Measurements from ENCODE around the gene ZNF564. TPM values are rescaled to one million over a fixed set of nuclear protein-coding genes. Genes with fewer than 3 reads are reported as not detected.
"Not testable (repeated sequence)": the region's sequence is repeated elsewhere in the genome, so short reads cannot be mapped to it uniquely, and the experiment has no call there.

Gene ZNF564
- polyA plus RNA-seq (2013, experiment 1 of 2; ENCODE audit: insufficient read length): 3.3 TPM
- polyA plus RNA-seq (2013, experiment 2 of 2; ENCODE audit: insufficient read length): 3.6 TPM

DNA sequence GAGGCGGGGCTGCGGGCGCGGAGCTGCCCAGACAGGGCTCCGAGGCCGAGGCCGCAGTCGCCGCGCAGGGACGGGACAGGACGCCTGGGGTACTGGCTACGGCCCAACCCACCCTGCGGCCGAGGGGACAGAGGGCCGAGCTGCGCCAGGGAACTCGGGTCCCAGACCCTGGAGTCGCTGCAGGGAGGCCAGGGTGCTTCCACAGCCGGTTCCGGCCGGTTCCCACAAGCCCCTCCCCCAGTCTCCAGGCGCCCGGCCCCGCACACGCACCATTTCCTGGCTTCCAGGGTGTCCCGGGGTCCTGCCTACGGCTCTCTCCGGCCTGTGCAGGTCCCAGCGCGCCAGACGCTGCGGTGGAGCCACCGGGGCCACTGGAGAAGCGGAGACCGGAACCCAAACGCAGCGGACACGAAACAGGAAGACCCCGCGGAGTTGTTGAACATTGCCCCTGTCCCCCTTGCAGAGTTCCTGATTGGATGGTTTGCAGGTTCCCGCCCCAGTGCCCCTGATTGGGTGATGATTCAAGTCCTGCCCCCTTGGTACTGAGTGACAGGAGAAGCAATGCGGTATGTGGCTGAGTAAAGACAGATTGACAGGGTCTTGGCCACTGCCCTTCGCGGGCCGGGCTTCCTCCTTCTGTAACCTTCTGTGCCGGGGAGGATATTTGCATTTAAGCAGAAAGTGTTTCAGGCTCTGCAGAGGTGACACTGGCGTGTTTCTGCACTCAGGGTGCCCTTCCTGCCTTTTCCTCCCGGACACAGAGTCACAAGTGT lies at the start of gene ZNF564:
Gene ZNF564, minus strand, starts transcription at position 423 of the 773 bp plus-strand sequence. Its CDS starts 150 bp downstream, at position 273.
- peak; percentile 99 for DNase-seq

DNA sequence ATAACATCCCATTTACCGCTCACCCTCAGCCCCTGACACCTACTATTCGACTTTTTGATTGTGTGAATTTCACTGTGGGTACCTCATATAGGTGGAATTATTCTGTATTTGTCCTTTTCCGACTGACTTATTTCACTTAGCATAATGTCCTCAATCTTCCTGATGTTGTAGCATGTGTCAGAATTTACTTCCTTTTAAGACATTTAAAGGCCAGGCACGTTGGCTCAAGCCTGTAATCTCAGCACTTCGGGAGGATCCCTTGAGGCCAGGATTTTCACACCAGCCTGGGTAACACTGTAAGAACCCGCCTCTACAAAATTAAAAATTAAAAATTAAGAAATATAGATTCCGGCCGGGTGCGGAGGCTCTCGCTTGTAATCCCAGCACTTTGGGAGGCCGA lies 46.3 kb upstream of the ZNF564 start:
- no peak for DNase-seq

DNA sequence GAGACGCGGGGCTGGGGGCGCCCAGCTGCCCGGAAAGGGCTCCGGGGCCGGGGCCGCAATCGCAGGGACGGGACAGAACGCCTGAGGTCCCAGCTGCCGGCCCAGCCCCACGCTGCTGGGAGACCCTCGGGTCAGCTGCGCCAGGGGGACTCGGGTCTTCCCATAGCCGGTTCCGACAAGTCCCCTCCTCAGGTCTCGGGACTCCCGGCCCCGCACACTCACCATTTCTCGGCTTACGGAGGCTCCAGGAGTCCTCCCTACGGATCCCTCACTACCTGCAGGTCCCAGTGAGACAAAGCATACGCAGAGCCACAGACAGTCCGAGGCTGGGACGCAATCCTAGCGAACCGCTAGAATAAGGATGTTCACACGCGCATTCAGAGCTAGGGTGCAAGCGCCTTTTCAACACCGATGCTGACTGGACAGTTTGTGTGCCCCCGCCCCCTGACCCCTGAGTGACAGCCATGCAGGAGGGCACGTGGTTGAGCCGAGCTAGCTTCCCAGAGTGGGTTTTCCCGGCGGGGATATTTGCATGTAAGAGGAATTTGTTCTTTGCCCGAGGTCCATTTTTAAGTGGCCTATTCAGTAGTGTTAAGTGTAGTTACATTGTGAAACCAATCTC lies 45.8 kb upstream of the ZNF564 start:
- DNase-seq: no peak

DNA sequence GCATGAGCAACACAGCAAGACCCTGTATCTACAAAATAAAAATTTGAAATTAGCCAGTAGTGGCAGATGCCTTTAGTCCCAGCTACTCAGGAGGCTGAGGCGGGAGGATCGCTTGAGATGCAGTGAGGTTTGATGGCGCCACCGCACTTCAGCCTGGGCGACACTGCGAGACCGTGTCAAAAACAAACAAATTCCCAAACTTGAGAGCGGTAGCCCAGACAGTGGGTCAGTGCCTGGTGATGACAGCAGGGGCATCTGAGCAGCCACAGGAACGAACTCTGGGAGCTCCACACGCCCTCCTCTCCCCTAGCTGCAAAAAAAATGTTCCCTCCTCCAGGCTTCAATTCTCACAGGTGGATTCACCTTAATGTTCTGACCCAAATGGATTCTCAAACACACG lies 45.2 kb upstream of the ZNF564 start:
- DNase-seq: no peak

DNA sequence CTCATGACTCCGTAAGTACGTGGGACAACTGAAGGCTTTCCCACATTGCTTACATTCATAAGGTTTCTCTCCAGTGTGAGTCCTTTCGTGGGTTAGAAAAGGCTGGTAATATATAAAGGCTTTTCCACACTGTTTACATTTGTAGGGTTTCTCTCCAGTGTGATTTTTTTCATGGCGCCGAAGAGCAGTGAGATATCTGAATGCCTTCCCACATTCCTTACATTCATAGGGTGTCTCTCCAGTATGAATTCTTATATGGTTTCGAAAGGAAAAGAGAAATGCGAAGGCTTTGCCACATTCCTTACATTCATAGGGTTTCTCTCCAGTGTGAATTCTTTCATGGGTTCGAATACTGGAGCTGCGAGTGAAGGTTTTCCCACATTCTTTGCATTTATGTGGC lies 29.8 kb upstream of the ZNF564 start:
- DNase-seq: peak; percentile 6

DNA sequence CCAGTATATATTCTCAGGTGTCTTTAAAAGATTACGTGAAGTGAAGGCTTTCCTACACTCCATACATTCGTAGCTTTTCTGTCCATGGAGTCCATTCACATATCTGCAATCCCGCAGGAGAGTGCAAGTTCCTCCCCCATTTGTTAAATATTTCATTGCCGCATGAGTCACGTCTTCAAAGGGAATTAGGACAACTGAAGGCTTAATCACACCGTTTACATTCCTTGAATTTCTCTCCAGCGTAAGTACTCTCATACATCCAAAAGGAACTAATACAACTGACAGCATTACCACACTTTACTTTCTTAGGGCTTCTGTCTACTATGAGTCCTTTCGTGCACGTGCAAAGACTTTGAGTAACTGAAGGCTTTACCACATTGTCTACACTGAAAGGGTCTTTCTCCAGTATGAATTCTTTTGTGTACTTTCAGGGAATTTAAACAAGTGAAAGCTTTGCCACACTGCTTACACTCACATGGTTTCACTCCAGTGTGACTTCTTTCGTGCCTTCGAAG lies 29.0 kb upstream of the ZNF564 start:
- peak; percentile 81 for DNase-seq

DNA sequence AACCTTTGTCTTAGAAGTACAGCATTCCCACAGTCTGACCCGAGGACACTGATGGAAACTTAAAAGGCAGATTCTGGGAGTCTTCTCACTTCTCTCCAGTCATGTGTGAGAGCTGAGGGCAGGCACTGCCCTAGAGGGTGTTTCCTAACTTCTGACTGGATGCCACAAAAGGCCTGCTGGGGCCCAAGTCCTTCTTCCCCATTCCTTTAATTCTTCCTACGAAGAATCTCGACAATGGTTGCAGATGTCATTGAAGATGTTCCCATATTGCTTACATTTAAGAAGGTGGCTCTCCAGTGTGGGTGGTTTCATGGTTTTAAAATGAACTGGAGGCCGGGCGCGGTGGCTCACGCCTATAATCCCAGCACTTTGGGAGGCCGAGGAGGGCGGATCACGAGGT lies 27.4 kb upstream of the ZNF564 start:
- DNase-seq: no peak

DNA sequence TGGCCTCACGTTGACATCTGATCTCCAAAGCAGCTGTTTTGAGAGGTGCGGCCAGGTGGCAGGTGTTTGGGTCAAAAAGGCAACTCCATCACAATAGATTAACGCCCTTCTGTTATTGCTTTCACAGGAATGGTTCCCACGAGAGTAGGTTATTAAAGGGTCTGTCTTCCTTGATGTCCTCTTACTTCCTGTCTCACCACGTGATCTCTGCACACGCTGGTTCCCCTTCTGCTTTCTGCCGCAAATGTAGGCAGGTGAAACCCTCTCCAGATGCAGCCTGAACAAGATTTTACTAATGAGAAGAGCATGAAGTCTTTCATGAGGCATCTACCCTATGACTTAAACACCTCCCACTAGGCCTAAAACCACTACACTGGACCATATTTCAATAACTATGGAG lies 22.8 kb upstream of the ZNF564 start:
- DNase-seq: no peak

DNA sequence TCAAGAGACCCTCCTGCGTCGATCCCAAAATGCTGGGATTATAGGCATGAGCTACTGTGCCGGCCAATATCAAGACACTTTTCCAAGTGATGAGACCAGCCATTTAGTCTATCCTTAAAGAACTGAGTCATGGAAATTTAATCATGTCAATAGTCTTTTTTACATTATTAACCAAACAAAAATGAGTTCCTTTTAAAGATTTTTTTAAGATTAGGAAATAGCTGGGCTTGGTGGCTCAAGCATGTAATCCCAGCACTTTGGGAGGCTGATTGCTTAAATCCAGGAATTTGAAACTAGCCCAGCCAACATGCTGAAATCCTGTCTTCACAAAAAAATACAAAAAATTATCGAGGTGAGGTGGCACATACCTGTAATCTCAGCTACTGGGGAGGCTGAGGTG lies 16.7 kb upstream of the ZNF564 start:
- DNase-seq: peak; percentile 2

DNA sequence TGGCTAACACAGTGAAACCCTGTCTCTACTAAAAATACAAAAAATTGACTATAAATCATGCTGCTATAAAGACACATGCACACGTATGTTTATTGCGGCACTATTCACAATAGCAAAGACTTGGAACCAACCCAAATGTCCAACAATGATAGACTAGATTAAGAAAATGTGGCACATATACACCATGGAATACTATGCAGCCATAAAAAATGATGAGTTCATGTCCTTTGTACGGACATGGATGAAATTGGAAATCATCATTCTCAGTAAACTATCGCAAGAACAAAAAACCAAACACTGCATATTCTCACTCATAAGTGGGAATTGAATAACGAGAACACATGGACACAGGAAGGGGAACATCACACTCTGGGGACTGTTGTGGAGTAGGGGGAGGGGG lies 15.1 kb upstream of the ZNF564 start:
- not testable (repeated sequence) for DNase-seq

DNA sequence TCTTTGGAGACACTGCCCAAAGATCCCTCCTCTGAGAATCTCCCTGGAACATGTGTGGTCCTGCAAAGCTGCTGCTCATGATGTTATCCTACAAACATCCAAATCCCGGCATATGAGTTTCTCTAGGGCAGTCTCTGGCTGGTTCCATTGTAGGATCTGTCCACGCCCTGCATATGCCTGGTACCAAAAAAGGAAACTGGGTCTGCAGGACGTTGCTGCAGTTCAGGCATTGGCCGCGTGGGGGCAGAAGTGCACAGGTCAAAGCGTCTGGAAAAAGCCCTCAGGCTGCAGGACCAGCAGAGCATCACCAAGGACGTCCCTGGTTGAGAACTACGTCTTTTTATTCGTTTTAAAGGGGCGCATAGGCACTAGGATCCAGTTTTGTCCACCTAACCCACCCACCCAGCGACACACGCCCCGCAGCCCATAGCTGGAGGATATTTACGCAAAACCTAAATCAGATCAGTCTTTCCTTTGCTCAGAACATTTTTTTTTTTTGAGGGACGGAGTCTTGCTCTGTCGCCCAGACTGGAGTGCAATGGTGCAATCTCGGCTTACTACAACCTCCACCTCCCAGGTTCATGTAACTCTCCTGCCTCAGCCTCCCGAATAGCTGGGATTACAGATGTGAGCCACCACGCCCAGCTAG lies 12.9 kb upstream of the ZNF564 start:
- DNase-seq: peak; percentile 88

DNA sequence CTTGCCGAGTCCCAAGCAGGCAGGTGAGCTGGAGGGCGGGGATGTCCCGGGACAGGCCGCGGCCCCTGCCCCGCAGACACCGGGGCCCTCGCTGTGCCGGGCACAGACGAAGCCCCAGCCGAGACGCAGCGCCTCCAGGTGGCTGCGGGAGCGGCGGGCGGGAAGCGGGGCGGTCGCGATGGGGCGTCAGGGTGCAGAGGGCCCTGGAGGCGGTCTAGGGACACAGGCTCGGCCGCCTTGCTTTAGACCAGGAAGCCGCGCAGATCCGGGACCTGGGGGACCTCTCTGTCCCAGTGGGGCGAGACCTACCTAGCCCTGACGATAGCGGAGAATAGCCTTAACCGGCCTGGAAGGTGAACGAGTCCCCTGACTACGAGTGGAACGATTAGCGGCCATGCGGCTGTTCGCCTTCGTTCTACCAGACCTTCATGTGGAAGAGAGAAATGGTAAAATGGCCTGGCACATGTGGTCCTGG lies 4.2 kb upstream of the ZNF564 start:
- DNase-seq: no peak

DNA sequence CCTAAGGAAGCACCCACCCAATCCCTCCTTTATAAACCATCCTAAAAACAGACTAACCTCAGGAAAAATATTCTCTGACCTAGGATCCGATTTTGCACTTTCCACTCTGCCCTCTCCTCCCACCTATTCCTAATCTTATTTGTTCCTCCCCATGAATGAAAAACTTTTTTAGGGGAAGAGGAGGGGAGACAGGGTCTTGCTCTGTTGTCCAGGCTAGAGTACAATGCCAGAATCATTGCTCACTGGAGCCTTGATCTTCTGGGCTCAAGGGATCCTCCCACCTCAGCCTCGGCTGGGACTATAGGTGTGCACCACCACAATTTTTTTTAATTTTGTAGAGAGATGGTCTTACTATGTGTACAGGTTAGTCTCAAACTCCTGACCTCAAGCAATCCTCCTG lies 4.4 kb downstream of the ZNF564 start:
- DNase-seq: no peak

DNA sequence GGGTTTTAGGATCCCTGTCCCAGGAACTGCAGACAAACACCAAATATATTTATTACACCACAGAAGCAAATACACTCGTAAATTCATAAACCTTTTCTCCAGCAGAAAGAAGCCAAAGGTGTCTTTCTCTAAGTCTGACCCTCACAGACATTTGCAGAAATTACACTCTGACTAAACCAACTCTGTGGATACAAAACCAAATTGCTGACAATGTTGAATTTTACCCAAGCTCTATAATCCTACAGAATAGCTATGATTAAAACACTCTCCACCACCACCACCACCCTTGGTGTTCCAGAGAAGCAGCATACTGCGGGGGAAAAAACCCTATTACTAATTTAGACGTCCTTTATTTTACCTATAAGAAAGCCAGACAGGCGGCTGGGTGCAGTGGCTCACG lies 5.2 kb downstream of the ZNF564 start:
- DNase-seq: no peak

DNA sequence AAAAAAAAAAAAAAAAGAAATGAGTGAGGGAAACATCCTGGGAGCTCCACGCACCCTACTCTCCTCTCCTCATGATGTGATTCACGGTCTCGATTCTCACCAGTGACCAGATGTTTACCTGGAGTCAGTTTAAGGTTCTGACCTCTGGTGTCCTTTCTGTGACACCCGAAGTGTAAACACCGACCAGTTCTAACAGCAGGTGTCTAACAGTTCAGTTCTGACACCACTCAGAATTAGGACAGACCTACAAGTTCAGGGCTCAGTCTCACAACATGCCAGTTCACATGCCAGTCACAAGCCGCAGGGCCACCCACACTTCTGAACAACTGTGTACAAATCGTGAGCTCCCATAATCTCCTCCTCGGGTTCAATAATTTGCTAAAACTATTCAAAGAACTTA lies 6.0 kb downstream of the ZNF564 start:
- DNase-seq: no peak

DNA sequence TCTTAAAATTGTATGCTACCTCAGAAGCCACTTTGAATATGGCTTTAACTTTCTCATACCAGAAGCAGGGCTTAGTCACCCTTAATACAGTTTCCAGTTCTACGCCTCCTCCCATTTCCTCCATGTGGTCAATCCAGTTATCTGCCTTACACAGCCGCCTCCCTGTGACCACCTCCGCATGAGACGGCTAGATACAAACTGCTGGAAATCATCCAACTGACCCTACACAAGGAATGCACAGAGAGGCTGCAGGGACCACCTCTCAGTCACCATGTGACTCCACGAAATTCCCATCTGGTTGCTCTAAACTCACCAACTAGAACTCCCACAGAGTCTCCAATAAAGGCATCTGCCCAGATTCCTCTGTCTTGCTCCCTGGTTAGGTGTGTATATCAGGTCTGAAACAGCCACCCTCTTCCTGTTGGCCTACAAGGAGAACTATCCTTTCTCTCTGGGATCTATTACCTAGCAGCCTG lies 6.8 kb downstream of the ZNF564 start:
- DNase-seq: peak; percentile 15

DNA sequence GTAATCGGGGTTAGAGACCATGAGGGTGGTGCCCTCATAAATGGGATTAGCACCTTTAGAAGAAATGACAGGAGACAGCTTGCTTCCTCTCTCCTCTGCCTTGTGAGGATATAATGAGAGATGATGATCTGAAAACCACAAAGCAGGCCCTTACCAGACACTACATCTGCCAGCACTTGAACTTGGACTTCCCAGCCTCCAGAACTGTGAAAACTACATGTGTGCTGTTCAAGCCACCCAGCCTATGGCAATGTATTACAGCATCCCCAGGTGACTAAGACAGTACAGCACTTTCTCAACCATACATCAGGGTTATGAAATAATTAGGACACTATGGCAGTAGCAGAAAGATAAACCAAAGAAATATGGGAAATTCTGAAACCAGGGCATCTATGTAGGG lies 7.4 kb downstream of the ZNF564 start:
- DNase-seq: no peak

DNA sequence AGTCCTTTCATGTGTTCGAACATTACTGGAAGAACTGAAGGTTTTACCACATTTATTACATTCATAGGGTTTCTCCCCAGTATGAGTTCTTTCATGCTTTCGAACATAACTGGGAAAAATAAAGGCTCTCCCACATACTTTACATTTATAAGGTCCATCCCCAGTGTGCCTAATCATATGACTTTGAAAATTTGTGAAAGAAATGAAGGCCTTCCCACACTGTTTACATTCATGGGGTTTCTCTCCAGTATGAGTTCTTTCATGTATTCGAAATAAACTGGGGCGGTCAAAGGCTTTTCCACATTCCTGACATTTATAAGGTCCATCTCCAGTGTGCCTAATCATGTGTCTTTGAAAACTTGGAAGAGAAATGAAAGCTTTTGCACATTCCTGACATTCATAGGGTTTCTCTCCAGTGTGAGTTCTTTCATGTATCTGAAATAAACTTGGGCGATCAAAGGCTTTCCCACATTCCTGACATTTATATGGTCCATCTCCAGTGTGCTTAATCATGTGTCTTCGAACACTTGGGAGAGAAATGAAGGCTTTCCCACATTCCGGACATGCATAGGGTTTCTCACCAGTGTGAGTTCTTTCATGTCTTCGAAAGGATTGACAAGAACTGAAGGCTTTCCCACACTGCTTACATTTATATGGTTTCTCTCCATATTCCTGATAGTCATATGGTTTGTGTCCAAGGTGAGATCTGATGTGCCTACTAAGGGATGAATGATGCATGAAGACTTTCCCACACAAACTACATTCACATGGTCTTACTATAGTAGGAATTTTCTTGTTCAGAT lies 24.0 kb downstream of the ZNF564 start:
- peak; percentile 32 for DNase-seq

DNA sequence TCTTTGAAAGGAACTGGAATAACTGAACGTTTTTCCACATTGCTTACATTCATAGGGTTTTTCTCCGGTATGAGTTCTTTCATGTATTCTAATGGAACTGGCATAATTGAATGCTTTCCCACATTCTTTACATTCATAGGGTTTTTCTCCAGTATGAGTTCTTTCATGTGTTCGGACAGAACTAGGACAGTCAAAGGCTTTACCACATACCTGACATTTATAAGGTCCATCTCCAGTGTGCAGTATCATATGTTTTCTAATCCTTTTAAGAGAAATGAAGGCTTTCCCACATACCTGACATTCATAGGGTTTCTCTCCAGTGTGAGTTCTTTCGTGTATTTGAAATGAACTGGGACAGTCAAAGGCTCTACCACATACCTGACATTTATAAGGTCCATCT lies 24.7 kb downstream of the ZNF564 start:
- no peak for DNase-seq

DNA sequence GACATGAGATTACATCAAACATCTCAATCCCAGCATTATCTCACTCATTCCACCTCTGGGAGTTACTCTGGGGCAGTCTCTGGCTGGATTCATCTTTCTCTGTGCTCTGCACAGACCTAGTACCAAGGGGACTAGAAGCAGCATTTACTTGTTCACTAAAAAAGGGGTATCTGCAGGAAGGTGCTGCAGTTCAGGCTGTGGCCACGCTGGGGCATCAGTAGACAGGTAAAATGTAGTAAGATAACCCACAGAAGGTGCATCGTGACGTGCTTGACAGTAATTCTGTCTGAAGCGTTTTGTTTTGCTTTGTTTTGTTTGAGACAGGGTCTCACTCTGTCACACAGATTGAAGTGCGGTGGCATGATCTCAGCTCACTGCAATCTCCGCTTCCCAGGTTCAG lies 29.3 kb downstream of the ZNF564 start:
- no peak for DNase-seq

DNA sequence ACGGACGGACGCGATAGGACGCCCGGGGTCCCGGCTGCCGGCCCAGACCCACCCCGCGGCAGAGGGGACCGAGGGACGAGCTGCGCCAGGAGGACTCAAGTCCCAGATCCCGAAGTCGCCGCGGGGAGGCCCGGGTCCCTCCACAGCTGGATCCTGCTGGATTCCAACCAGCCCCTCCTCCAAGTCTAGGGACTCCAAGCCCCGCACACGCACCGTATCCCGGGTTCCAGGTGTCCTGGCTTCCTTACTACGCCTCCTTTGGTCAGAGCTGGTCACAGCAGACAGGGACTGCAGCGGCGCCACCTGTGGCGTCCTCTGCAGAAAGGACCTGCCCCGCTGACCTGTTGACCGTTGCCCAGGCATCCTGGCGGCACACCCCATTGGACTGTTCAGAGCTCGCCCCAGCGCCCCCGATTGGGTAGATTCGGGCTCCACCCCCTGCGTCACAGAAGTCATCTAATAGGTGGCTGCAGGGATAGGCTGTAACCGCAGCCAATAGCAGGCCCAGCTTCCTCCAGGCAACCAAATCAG lies 37.7 kb downstream of the ZNF564 start:
- DNase-seq: no peak

DNA sequence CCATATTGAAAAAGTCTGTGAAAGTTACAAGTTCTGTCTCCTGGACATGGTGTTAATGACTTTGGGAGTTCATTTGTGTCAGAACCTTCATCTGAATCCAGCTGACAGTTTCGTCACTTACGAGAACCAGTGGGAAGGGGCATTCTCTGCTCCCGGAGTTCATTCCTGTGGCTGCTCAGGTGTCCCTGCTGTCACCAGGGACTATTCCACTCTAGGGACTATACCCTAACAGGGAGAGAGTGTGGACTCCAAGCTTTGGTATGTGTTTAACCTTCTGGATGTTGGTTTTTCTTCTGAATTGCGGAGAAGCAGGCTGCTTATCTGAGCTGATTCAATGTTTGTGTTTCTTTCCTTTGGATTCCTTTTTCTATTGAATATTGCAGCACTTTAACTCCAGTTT lies 54.2 kb downstream of the ZNF564 start:
- DNase-seq: no peak

All from fibroblast of skin of back (primary cell).